ENCODE data around the gene VWA3B. TPM values are rescaled to one million over a fixed set of nuclear protein-coding genes. Genes with fewer than 3 reads are reported as not detected.

Gene VWA3B
- total and polyA plus RNA-seq, 12 donors = 0.06 to 1.4 (median 0.62) TPM; not detected in 1

GRCh38 chr2:98118161-98118560, 31.2 kb downstream of the VWA3B start:
- WGBS, 2 donors = 80 to 83% methylated on average over 4 of the region's 4 CpGs

GRCh38 chr2:98118852-98119251, 31.9 kb downstream of the VWA3B start:
- intact Hi-C loops (cut with DNase I) = loop anchor here in 1 of 10 donors (10.0 kb wide), 1 partner anchor 64 kb away; no protein-coding TSS in a partner anchor
- no peaks in the 10 kb centered on the region for H3K36me3 ChIP-seq
- WGBS, 2 donors = 51 to 54% methylated on average over 2 of the region's 2 CpGs
- H3K9me3 ChIP-seq = no peaks in the 10 kb centered on the region
- no peak overlapping the region for H3K27ac ChIP-seq
- TF ChIP-seq CTCF (IDR thresholded peaks at IDR 0.05) = no peak
- no peak overlapping the region for H3K4me3 ChIP-seq
- no peak for ATAC-seq
- DNase-seq = no peak
- H3K4me1 ChIP-seq = peaks cover 0 to 13% (median 0%) of the 10 kb centered on the region in 9 donors
- peaks cover 0 to 5% (median 0%) of the 10 kb centered on the region in 7 donors for H3K27me3 ChIP-seq

More at GRCh38 chr2:98118161-98118560, 31.2 kb downstream of the VWA3B start:
- H3K36me3 ChIP-seq = no peaks in the 10 kb centered on the region
- H3K9me3 ChIP-seq = peaks cover 0 to 7% (median 1%) of the 10 kb centered on the region in 11 donors
- TF ChIP-seq CTCF (IDR thresholded peaks at IDR 0.05) = no peak
- DNase-seq = no peak
- no peak overlapping the region for H3K27ac ChIP-seq
- intact Hi-C loops (cut with DNase I) = loop anchor here in 1 of 10 donors (10.0 kb wide), 1 partner anchor 63 kb away; no protein-coding TSS in a partner anchor
- H3K4me1 ChIP-seq = peaks cover 0 to 13% (median 0%) of the 10 kb centered on the region in 9 donors
- peaks cover 0 to 5% (median 0%) of the 10 kb centered on the region in 7 donors for H3K27me3 ChIP-seq
- ATAC-seq = no peak
- H3K4me3 ChIP-seq = no peak overlapping the region

GRCh38 chr2:98121149-98121548, 34.2 kb downstream of the VWA3B start:
- 56 to 67% methylated on average over 8 of the region's 8 CpGs for WGBS, 2 donors
- no peak overlapping the region for H3K27ac ChIP-seq
- peaks cover 0 to 13% (median 2%) of the 10 kb centered on the region in 9 donors for H3K4me1 ChIP-seq
- no peak for DNase-seq
- no peaks in the 10 kb centered on the region for H3K36me3 ChIP-seq
- intact Hi-C loops (cut with DNase I) = no loop called here
- peak in 4 of 8 donors; percentile 14 to 63 (median 40) for ATAC-seq
- peaks cover 0 to 5% (median 0%) of the 10 kb centered on the region in 7 donors for H3K27me3 ChIP-seq
- H3K4me3 ChIP-seq = no peak overlapping the region
- TF ChIP-seq CTCF (IDR thresholded peaks at IDR 0.05) = no peak
- H3K9me3 ChIP-seq = no peaks in the 10 kb centered on the region

- no peak for ATAC-seq
- H3K4me3 ChIP-seq = no peak overlapping the region
- no peak overlapping the region for H3K27ac ChIP-seq
- 64 to 72% methylated on average over 3 of the region's 3 CpGs for WGBS, 2 donors
- no peaks in the 10 kb centered on the region for H3K36me3 ChIP-seq
- DNase-seq = no peak
- peaks cover 0 to 5% (median 0%) of the 10 kb centered on the region in 7 donors for H3K27me3 ChIP-seq
- H3K4me1 ChIP-seq = peaks cover 0 to 23% (median 5%) of the 10 kb centered on the region in 9 donors
- intact Hi-C loops (cut with DNase I) = no loop called here
- no peaks in the 10 kb centered on the region for H3K9me3 ChIP-seq
- TF ChIP-seq CTCF (IDR thresholded peaks at IDR 0.05) = no peak
These were observed 35.6 kb downstream of the VWA3B start for GRCh38 chr2:98122524-98122923.

All from heart right ventricle (tissue), 16 donors.